Retina (tissue), 1 donor: ENCODE data around the gene RHBDL1.
"Not testable (repeated sequence)": the region's sequence is repeated elsewhere in the genome, so short reads cannot be mapped to it uniquely, and the experiment has no call there.

Source experiments
- DNase-seq: peaks from one replicate; pipeline ENCODE4 v3.0.0-alpha.2; 2016

The RHBDL1 gene

GRCh38 chr16:689175-689897 is 13.9 kb downstream of the RHBDL1 start:
- no peak for DNase-seq

- not testable (repeated sequence) for DNase-seq
Measured at GRCh38 chr16:691242-691641, 15.8 kb downstream of the RHBDL1 start.

DNA sequence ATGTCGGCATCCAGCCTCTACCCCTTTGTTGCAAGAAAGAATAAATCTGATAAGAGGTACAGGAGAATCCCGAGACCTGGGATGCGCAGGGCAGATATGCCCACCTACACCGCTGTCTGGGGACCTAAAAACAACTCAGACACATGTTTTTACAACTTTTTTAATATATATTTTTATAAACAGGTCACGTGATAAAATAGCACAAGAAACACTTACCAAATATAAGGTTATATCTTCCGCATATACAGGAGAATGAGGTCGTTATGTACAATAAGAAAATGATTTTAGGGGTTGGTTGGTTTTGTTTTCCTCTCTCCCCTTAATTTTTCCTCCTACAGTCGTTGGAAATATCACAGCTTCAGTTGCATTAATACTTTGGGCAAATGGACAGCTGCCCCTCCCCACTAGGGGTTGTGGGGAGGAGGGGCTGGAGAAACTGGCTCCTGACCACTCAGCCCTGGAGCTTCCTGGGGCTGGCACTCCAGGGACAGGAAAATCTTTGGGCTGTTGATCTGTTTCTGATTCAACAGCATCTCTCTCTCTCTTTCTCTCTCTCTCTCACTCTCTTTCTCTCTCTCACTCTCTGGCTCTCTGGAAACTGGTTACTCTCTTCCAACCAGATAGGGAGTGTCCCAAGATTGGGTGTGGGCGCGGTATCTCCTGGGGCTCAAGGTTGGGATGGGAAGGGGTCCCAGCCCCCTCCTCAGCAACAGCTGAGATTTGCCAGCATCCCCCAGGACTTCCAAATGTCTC is 17.1 kb downstream of the RHBDL1 start:
- no peak for DNase-seq

DNA sequence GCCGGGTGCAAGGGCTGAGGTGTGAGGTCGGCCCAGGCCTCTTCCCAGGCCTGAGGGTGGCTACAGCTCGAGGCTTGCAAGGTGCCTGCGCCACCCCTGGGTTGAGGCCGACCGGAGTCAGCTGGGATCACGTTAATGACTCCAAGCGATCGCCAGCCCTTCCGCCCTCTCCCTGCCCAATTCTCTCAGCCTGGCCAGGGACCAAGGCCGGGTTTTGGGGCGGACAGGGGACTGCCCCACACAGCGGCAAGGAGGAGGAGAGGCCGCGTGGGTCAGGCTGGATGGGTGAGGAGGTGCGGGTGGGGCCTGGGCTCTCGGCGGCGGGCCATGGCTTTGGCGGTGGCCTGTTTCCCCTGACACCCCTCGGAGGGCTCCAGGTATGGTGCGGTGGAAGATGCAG is 17.9 kb downstream of the RHBDL1 start:
- no peak for DNase-seq

DNA sequence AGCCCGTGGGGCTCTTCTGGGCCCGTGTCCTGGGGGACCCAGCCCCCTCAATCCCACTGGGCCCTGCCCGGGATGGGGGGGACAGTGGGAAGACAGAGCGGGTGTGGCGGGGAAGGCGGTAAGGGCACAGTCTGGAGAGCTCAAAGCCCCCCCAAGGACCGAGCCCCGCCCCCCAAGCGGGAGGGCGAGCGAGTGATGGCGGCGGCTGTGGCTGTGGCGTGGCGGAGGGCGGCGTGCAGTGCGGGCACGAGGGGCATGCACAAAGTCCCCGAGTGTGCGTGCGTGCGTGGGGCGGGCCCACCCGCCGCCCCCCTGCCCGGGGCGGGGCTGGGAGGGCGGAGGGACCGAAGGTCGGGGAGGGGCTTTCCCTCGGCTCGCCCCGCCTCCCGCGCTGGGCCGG is 18.3 kb downstream of the RHBDL1 start:
- DNase-seq = no peak

- DNase-seq = no peak
Measured at GRCh38 chr16:694187-694862, 18.9 kb downstream of the RHBDL1 start.

- no peak for DNase-seq
Measured at GRCh38 chr16:694863-695354, 19.4 kb downstream of the RHBDL1 start.

- peak; percentile 79 for DNase-seq
Measured at GRCh38 chr16:695355-696089, 20.1 kb downstream of the RHBDL1 start.

GRCh38 chr16:698911-699671 is 23.6 kb downstream of the RHBDL1 start:
- DNase-seq = no peak

GRCh38 chr16:700684-701584 is 25.5 kb downstream of the RHBDL1 start:
- DNase-seq = peak; percentile 39

- no peak for DNase-seq
Measured at GRCh38 chr16:702341-702740, 26.9 kb downstream of the RHBDL1 start.

DNA sequence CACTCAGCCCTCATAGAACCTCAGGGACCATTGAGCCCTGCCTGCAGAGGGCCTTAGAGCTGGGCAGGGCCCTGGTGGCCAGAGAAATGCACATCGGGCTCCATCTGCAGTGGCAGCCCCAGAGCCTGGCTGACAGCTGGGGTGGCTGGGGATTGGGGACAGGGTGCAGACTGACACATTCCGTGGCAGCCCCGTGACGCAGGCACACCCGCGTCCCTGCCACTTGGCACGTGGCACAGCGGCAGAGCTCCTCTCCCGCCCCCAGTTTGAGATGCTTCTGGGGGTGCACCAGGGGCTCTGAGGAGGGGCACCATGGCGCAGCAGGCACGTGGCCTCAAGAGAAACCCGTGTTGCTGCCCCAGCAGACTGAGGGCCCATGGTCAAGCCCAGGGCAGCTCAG is 27.9 kb downstream of the RHBDL1 start:
- DNase-seq = no peak

- no peak for DNase-seq
Measured at GRCh38 chr16:704047-704446, 28.6 kb downstream of the RHBDL1 start.

GRCh38 chr16:704552-705380 is 29.3 kb downstream of the RHBDL1 start:
- peak; percentile 46 for DNase-seq

GRCh38 chr16:705431-706188 is 30.1 kb downstream of the RHBDL1 start, which contains the start of gene FBXL16:
Gene FBXL16 (minus strand): TSS chr16:705801. CDS start chr16:697405, 8,396 bp downstream.
- DNase-seq = no peak

DNA sequence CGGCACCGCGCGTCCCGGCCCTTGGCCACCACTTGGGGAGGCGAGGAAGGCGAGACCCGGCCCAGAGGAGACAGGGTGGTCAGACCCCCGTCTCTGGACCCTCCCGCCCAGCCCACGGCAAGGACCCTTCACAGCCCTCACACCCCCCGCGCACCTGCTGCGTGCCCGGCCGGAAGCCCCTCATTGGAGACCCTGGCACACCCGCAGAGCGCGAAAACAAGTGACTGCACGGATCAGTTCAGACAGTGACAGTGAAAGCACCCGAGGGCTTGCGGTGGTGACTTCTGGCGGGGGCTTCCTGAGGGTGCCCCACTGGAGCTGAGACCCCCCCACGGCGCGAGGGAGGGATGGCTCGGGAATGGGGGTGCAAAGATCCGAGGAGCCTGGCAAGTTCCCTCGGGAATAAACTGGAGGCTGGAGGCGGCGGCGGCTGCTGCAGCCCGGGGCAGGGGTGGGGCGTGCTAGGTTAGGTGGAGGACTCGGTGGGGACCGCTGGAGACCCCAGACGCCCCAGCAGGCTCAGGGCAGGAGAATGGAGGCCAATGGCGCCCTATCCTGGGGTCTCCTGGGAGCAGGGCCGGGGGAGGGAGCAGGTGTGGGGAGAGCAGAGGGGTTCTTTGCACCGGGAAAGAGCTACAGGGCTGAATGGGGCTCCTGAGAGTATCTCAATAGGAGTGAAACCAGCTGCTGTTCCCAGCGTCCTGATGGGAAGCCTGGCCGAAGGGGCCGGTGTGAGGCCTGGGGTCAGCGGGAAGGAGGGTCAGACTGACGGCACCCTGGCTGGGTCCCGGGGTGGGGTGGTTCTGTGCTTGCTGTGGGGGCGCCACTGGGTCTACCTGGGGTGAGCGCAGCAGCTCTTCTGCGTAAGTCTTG is 31.0 kb downstream of the RHBDL1 start:
- peak; percentile 80 for DNase-seq

- no peak for DNase-seq
Measured at GRCh38 chr16:707062-707538, 31.6 kb downstream of the RHBDL1 start.

DNA sequence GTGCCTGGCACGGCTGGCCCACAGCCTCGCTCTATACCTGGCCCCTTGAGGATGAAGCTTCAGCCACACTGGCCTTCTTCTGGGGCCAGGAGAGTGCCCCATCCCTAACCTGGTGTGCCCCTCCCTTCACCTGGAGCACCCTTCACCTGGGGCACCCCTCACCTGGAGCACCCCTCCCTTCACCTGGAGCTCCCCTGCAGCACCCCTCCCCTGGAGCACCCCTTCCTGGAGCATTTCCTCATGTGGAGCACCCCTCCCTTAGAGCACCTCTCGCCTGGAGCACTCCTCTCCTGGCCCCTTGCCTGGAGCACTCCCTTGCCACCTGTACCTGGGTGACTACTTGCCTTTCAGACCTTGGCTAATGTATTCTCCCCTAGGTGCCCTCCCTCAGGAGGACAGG is 32.5 kb downstream of the RHBDL1 start:
- no peak for DNase-seq
